Ectodermal cell (in vitro differentiated cells): ENCODE data around the gene MBD5.

Source experiments
- H3K27ac ChIP-seq: 2 replicates; pipeline ENCODE4 v1.7.0; 2013; ENCODE audit warnings: mild to moderate bottlenecking, low read depth, low read length; ENCODE audit not compliant: insufficient read depth, poor library complexity, severe bottlenecking
- H3K27me3 ChIP-seq: 2 replicates; pipeline ENCODE4 v1.7.0; 2013; ENCODE audit warnings: mild to moderate bottlenecking, low read length; ENCODE audit not compliant: insufficient read depth, control insufficient read depth, poor library complexity, severe bottlenecking
- H3K36me3 ChIP-seq: one replicate; pipeline ENCODE4 v1.7.0; 2013; ENCODE audit warnings: low read length; ENCODE audit not compliant: control insufficient read depth, insufficient read depth
- H3K4me1 ChIP-seq: one replicate; pipeline ENCODE4 v1.7.0; 2013; ENCODE audit warnings: low read length; ENCODE audit not compliant: control insufficient read depth, insufficient read depth
- H3K4me3 ChIP-seq: 2 replicates; pipeline ENCODE4 v1.7.0; 2013; ENCODE audit warnings: low read depth, low read length, control low read depth; ENCODE audit not compliant: insufficient read depth
- H3K9me3 ChIP-seq: 2 replicates; pipeline ENCODE4 v1.7.0; 2013; ENCODE audit warnings: mild to moderate bottlenecking, low read length, moderate library complexity; ENCODE audit not compliant: control insufficient read depth
- WGBS, 2 experiments: methylation state at CpG; one replicate each; pipeline ENCODE4 v1.1.7; 2013; ENCODE audit warnings: missing lambda C conversion rate in 2 of 2; 5-methylcytosine and 5-hydroxymethylcytosine counted together

Gene MBD5

GRCh38 chr2:148475626-148476025 lies 454.7 kb downstream of the MBD5 start:
- Histone ChIP-seq H3K36me3 (no peaks in the 10 kb centered on the region), H3K4me3 (no peak overlapping the region), H3K4me1 (no peaks in the 10 kb centered on the region), H3K27ac (no peak overlapping the region), H3K27me3 (no peaks in the 10 kb centered on the region), H3K9me3 (no peaks in the 10 kb centered on the region)
- no CpG with 5 or more reads among the region's 1 CpG for WGBS, 2 experiments

GRCh38 chr2:148479398-148479797 lies 458.5 kb downstream of the MBD5 start:
- H3K27me3 ChIP-seq = no peaks in the 10 kb centered on the region
- H3K4me1 ChIP-seq = no peaks in the 10 kb centered on the region
- no peak overlapping the region for H3K4me3 ChIP-seq
- H3K9me3 ChIP-seq = no peaks in the 10 kb centered on the region
- H3K36me3 ChIP-seq = no peaks in the 10 kb centered on the region
- 90 to 97% methylated on average over 2 of the region's 3 CpGs for WGBS, 2 experiments
- H3K27ac ChIP-seq = no peak overlapping the region

- H3K27me3 ChIP-seq = no peaks in the 10 kb centered on the region
- 73 to 85% methylated on average over 4 of the region's 4 CpGs for WGBS, 2 experiments
These were observed 462.8 kb downstream of the MBD5 start for GRCh38 chr2:148483665-148484064.

GRCh38 chr2:148484066-148484465 lies 463.2 kb downstream of the MBD5 start:
- no peaks in the 10 kb centered on the region for H3K36me3 ChIP-seq
- H3K4me3 ChIP-seq = no peak overlapping the region
- H3K9me3 ChIP-seq = no peaks in the 10 kb centered on the region
- H3K27ac ChIP-seq = no peak overlapping the region
- H3K4me1 ChIP-seq = no peaks in the 10 kb centered on the region
- H3K27me3 ChIP-seq = no peaks in the 10 kb centered on the region
- 57 to 90% methylated on average over 1 of the region's 1 CpG for WGBS, 2 experiments

More at GRCh38 chr2:148483665-148484064, 462.8 kb downstream of the MBD5 start:
- Histone ChIP-seq H3K9me3 (no peaks in the 10 kb centered on the region), H3K4me1 (no peaks in the 10 kb centered on the region), H3K27ac (no peak overlapping the region), H3K4me3 (no peak overlapping the region), H3K36me3 (no peaks in the 10 kb centered on the region)

- H3K9me3 ChIP-seq = no peaks in the 10 kb centered on the region
- H3K27me3 ChIP-seq = no peaks in the 10 kb centered on the region
- H3K4me1 ChIP-seq = no peaks in the 10 kb centered on the region
- H3K36me3 ChIP-seq = no peaks in the 10 kb centered on the region
- no peak overlapping the region for H3K27ac ChIP-seq
- no peak overlapping the region for H3K4me3 ChIP-seq
These were observed 465.8 kb downstream of the MBD5 start for GRCh38 chr2:148486655-148487054.

GRCh38 chr2:148487439-148487838 lies 466.5 kb downstream of the MBD5 start:
- Histone ChIP-seq H3K9me3 (no peaks in the 10 kb centered on the region), H3K27ac (no peak overlapping the region), H3K4me1 (no peaks in the 10 kb centered on the region), H3K36me3 (no peaks in the 10 kb centered on the region), H3K4me3 (no peak overlapping the region), H3K27me3 (no peaks in the 10 kb centered on the region)
- WGBS, 2 experiments = 88 to 95% methylated on average over 2 to 3 of the region's 3 CpGs

GRCh38 chr2:148490840-148491439 lies 470.0 kb downstream of the MBD5 start:
- H3K9me3 ChIP-seq = no peaks in the 10 kb centered on the region
- no peaks in the 10 kb centered on the region for H3K27me3 ChIP-seq
- no peaks in the 10 kb centered on the region for H3K36me3 ChIP-seq
- H3K4me3 ChIP-seq = no peak overlapping the region
- H3K27ac ChIP-seq = no peak overlapping the region
- 87 to 98% methylated on average over 3 to 4 of the region's 4 CpGs for WGBS, 2 experiments
- no peaks in the 10 kb centered on the region for H3K4me1 ChIP-seq

GRCh38 chr2:148493822-148494563 lies 473.1 kb downstream of the MBD5 start:
- WGBS, 2 experiments = 89 to 100% methylated on average over 1 of the region's 2 CpGs
- Histone ChIP-seq H3K27me3 (no peaks in the 10 kb centered on the region), H3K4me3 (no peak overlapping the region), H3K4me1 (no peaks in the 10 kb centered on the region), H3K27ac (no peak overlapping the region), H3K36me3 (no peaks in the 10 kb centered on the region), H3K9me3 (no peaks in the 10 kb centered on the region)

GRCh38 chr2:148495586-148495985 lies 474.7 kb downstream of the MBD5 start:
- Histone ChIP-seq H3K27ac (no peak overlapping the region), H3K36me3 (no peaks in the 10 kb centered on the region), H3K9me3 (no peaks in the 10 kb centered on the region), H3K27me3 (no peaks in the 10 kb centered on the region), H3K4me1 (no peaks in the 10 kb centered on the region), H3K4me3 (no peak overlapping the region)
- 90 to 94% methylated on average over 2 of the region's 2 CpGs for WGBS, 2 experiments

GRCh38 chr2:148501545-148501944 lies 480.7 kb downstream of the MBD5 start:
- no peaks in the 10 kb centered on the region for H3K27me3 ChIP-seq
- 38 to 62% methylated on average over 1 of the region's 1 CpG for WGBS, 2 experiments
- no peaks in the 10 kb centered on the region for H3K4me1 ChIP-seq
- no peak overlapping the region for H3K27ac ChIP-seq
- no peaks in the 10 kb centered on the region for H3K36me3 ChIP-seq
- no peak overlapping the region for H3K4me3 ChIP-seq
- no peaks in the 10 kb centered on the region for H3K9me3 ChIP-seq
